Neural cell (in vitro differentiated cells): ENCODE measurements around the gene EPAS1. TPM values are rescaled to one million over a fixed set of nuclear protein-coding genes. Genes with fewer than 3 reads are reported as not detected.

Experiments used
- H2AFZ ChIP-seq: fragments of 200-600, 300-800 bp; sonication (generic), shearing (Covaris generic); 2 replicates; pipeline ENCODE4 v1.6.0; 2014; ENCODE audit warnings: low read depth, mild to moderate bottlenecking, antibody characterized with exemption, low read length, moderate library complexity
- H3F3A ChIP-seq: fragments of 200-600 bp; shearing (Covaris generic); 2 replicates; pipeline ENCODE4 v1.6.1; 2016; ENCODE audit warnings: mild to moderate bottlenecking, moderate library complexity, mixed read lengths, antibody characterized with exemption, low read length; ENCODE audit not compliant: insufficient read depth, poor library complexity, severe bottlenecking
- H3K27ac ChIP-seq: fragments of 200-600, 300-800 bp; sonication (generic), shearing (Covaris generic); 2 replicates; pipeline ENCODE4 v1.5.1; 2014; ENCODE audit warnings: mild to moderate bottlenecking, low read length, moderate library complexity
- H3K27me3 ChIP-seq: fragments of 300-800, 200-600 bp; sonication (generic), shearing (Covaris generic); 2 replicates; pipeline ENCODE4 v1.6.0; 2014; ENCODE audit warnings: mild to moderate bottlenecking, low read depth, low read length, moderate library complexity; ENCODE audit not compliant: insufficient read depth
- H3K36me3 ChIP-seq: fragments of 300-800, 200-600 bp; sonication (generic), shearing (Covaris generic); 2 replicates; pipeline ENCODE4 v1.5.1; 2014; ENCODE audit warnings: mild to moderate bottlenecking, antibody characterized with exemption, low read length, moderate library complexity; ENCODE audit not compliant: insufficient read depth
- H3K4me2 ChIP-seq: fragments of 300-800, 200-600 bp; sonication (generic), shearing (Covaris generic); 2 replicates; pipeline ENCODE4 v1.6.0; 2014; ENCODE audit warnings: mild to moderate bottlenecking, low read length
- H3K4me3 ChIP-seq: fragments of 300-800, 200-600 bp; sonication (generic), shearing (Covaris generic); 2 replicates; pipeline ENCODE4 v1.5.1; 2014; ENCODE audit warnings: mild to moderate bottlenecking, low read length, moderate library complexity
- H3K79me2 ChIP-seq: fragments of 200-600 bp; shearing (Covaris generic); replicated peaks from 2 replicates; pipeline ENCODE4 v1.6.0; 2014; ENCODE audit warnings: mild to moderate bottlenecking, low read length, moderate library complexity; ENCODE audit not compliant: insufficient read depth
- H3K9ac ChIP-seq: fragments of 300-800, 200-600 bp; sonication (generic), shearing (Covaris generic); 2 replicates; pipeline ENCODE4 v1.6.1; 2016; ENCODE audit warnings: mild to moderate bottlenecking, low read length, mixed read lengths
- H3K9me2 ChIP-seq: fragments of 200-600 bp; shearing (Covaris generic); 2 replicates; pipeline ENCODE4 v1.6.1; 2016; ENCODE audit warnings: mild to moderate bottlenecking, low read length, mixed read lengths; ENCODE audit not compliant: insufficient read depth
- H3K9me3 ChIP-seq: fragments of 200-600, 300-800 bp; sonication (generic), shearing (Covaris generic); 2 replicates; pipeline ENCODE4 v1.6.1; 2016; ENCODE audit warnings: mild to moderate bottlenecking, mixed run types, low read length, moderate library complexity, mixed read lengths
- H4K20me1 ChIP-seq: fragments of 200-600 bp; shearing (Covaris generic); 2 replicates; pipeline ENCODE4 v1.6.1; 2016; ENCODE audit warnings: mild to moderate bottlenecking, mixed run types; ENCODE audit not compliant: insufficient read depth
- CTCF ChIP-seq: fragments of 450-650 bp; IDR thresholded peaks from 2 replicates; pipeline ENCODE4 v1.5.1; 2014; ENCODE audit warnings: antibody characterized with exemption, mild to moderate bottlenecking, moderate library complexity; ENCODE audit not compliant: poor library complexity, severe bottlenecking
- EP300 ChIP-seq: fragments of 450-650 bp; conservative IDR thresholded peaks from 2 replicates; pipeline ENCODE4 v1.6.1; 2014; ENCODE audit warnings: antibody characterized with exemption, mild to moderate bottlenecking, moderate library complexity; ENCODE audit not compliant: poor library complexity, severe bottlenecking
- EZH2 ChIP-seq: fragments of 200-600, 300-800 bp; shearing (Covaris generic), sonication (generic); IDR thresholded peaks from 2 replicates; pipeline ENCODE4 v1.6.1; 2014; ENCODE audit warnings: antibody characterized with exemption, low read length, borderline replicate concordance, mild to moderate bottlenecking; ENCODE audit not compliant: insufficient read depth, poor library complexity, severe bottlenecking
- MXI1 ChIP-seq: fragments of 450-650 bp; conservative IDR thresholded peaks from 2 replicates; pipeline ENCODE4 v1.6.1; 2014; ENCODE audit warnings: antibody characterized with exemption, mild to moderate bottlenecking; ENCODE audit not compliant: poor library complexity, severe bottlenecking
- POLR2AphosphoS5 ChIP-seq: IDR thresholded peaks from 2 replicates; pipeline ENCODE4 v1.6.1; 2012
- RAD21 ChIP-seq: fragments of 450-650 bp; conservative IDR thresholded peaks from 2 replicates; pipeline ENCODE4 v1.6.1; 2014; ENCODE audit warnings: antibody characterized with exemption, mild to moderate bottlenecking, moderate library complexity
- REST ChIP-seq: IDR thresholded peaks from 2 replicates; pipeline ENCODE4 v1.6.1; 2012; ENCODE audit warnings: borderline replicate concordance
- SMC3 ChIP-seq: fragments of 450-650 bp; conservative IDR thresholded peaks from 2 replicates; pipeline ENCODE4 v1.6.1; 2014; ENCODE audit warnings: antibody characterized with exemption, mild to moderate bottlenecking, moderate library complexity; ENCODE audit not compliant: poor library complexity
- TAF1 ChIP-seq: IDR thresholded peaks from 2 replicates; pipeline ENCODE4 v1.6.1; 2012; ENCODE audit warnings: low read depth
- polyA plus RNA-seq: library from polyadenylated mRNA; depleted of rRNA; stranded (reverse); fragments of >200 nt; gene quantifications from 2 replicates; pipeline ENCODE4 v1.2.3, GENCODE V29; 2014

EPAS1 gene
- polyA plus RNA-seq, 1 donor from 2014 or later, result not detected

GRCh38 chr2:46302005-46302695 is 4.9 kb downstream of the EPAS1 start:
- Histone ChIP-seq H3K4me2 (no peak overlapping the region), H3K79me2 (no peaks in the 10 kb centered on the region)
- TF ChIP-seq TAF1 (no peak), CTCF (no peak), POLR2AphosphoS5 (no peak), EZH2 (no peak), MXI1 (no peak), EP300 (no peak), REST (no peak), RAD21 (no peak), SMC3 (no peak)

DNA sequence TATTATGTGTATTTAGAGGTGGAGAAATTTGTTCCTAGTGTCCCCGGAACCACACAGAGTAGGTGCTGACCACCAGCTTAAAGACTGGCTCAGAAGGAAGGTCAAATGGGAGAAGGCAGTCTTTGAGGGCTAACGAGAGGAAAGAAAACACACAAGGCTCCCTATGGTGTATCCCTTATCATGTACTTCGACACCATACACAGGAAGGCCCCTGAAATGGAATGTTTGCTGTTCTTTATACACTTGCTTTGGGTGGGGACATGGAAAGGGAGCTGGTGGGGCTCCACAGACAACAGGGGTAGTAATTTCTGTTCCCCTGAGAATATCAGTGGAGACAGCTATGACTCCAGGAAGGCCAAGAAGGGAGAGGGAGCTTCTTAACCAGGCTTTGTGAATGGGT is 6.0 kb downstream of the EPAS1 start:
- no peak for TF ChIP-seq CTCF
- Histone ChIP-seq H2AFZ (no peak overlapping the region), H3K4me3 (no peak overlapping the region), H3K9ac (no peak overlapping the region), H3K9me2 (no peaks in the 10 kb centered on the region), H3K36me3 (no peaks in the 10 kb centered on the region), H3K27me3 (peaks cover 52% of the 10 kb centered on the region), H3K27ac (no peak overlapping the region), H3K4me2 (no peak overlapping the region), H3F3A (no peaks in the 10 kb centered on the region), H4K20me1 (no peaks in the 10 kb centered on the region), H3K9me3 (no peaks in the 10 kb centered on the region), H3K79me2 (no peaks in the 10 kb centered on the region)

More at GRCh38 chr2:46302005-46302695, 4.9 kb downstream of the EPAS1 start:
- Histone ChIP-seq H3K9ac (no peak overlapping the region), H3F3A (no peaks in the 10 kb centered on the region), H3K27me3 (peaks cover 61% of the 10 kb centered on the region), H3K27ac (no peak overlapping the region), H3K4me3 (no peak overlapping the region), H2AFZ (no peak overlapping the region), H3K9me3 (no peaks in the 10 kb centered on the region), H3K36me3 (no peaks in the 10 kb centered on the region), H4K20me1 (no peaks in the 10 kb centered on the region), H3K9me2 (no peaks in the 10 kb centered on the region)
